Middle frontal gyrus (tissue), 1 donor: Measurements from ENCODE around the gene TGM3.
"Not testable (repeated sequence)": the region's sequence is repeated elsewhere in the genome, so short reads cannot be mapped to it uniquely, and the experiment has no call there.

Experiments used
- DNase-seq: peaks from one replicate; pipeline ENCODE4 v3.0.0-alpha.2; 2015; ENCODE audit warnings: low spot score; ENCODE audit errors: extremely low spot score

Gene TGM3, protein sequence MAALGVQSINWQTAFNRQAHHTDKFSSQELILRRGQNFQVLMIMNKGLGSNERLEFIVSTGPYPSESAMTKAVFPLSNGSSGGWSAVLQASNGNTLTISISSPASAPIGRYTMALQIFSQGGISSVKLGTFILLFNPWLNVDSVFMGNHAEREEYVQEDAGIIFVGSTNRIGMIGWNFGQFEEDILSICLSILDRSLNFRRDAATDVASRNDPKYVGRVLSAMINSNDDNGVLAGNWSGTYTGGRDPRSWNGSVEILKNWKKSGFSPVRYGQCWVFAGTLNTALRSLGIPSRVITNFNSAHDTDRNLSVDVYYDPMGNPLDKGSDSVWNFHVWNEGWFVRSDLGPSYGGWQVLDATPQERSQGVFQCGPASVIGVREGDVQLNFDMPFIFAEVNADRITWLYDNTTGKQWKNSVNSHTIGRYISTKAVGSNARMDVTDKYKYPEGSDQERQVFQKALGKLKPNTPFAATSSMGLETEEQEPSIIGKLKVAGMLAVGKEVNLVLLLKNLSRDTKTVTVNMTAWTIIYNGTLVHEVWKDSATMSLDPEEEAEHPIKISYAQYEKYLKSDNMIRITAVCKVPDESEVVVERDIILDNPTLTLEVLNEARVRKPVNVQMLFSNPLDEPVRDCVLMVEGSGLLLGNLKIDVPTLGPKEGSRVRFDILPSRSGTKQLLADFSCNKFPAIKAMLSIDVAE

DNA sequence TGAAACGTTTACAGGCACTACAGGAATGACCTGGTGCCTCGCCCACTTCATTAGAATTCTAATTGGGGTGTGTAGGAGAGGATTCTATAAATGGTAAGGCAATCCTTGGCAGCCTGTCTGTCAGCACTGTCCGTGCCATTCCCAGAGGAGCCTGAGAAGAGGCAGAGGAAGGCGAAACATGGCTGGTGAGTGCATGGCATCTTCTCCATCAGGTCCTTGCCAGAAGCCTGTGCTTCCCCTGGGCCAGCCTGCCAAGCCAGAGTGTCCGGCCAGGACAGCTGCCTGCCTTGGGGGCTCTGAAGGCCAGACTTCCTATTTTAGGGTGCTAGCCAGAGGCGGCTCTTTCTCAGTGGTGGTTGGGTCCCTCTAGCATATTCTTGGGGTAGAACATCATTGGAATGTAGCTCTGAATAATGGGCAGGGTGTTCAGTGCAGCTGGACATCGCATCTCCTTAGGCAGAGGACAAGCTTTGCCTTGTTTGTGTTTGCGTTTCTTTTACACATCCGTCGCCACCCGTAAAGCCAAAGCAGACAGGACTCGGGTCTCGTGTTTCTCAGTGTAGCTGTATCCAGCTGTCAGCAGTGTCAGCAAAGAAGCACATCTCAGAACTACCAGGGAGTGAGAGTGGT is at the start of gene TGM3:
Gene TGM3, plus strand, starts transcription at position 116 of the 630 bp plus-strand sequence. Its CDS starts 63 bp downstream, at position 179.
- no peak for DNase-seq

DNA sequence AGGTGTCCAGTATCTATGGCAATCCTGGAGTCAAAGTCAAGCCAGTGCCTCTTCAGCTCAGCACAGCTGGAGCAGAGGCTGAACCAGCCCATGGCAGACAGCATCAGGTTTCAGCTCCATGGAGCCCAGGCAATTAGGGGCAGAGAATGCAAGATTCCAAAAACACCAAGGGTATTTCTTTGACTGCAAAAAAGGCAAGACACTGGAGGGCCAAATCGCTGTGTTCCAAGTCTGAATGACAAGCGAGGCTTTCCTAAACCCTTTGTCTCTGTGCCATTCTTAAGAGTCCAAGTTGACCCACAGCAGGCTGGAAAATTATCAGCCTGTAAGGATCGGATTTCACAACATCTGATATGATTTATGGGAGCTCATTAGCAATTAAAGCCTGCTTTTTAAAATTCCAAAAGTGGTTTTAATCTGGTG is 49.7 kb upstream of the TGM3 start:
- DNase-seq = no peak

DNA sequence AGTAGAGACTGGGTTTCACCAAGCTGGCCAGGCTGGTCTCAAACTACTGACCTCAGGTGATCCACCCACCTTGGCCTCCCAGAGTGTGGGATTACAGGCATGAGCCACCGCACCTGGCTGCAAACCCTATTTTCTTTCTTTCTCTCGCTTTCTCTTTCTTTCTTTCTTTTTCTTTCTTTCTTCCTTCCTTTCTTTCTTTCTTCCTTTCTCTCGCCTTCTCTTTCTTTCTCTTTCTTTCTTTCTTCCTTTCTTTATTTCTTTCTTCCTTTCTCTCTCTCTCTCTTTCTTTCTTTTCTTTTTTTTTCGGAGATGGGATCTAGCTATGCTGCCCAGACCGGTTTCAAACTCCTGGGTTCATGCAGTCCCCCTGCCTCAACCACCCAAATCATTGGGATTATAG is 47.0 kb upstream of the TGM3 start:
- no peak for DNase-seq

DNA sequence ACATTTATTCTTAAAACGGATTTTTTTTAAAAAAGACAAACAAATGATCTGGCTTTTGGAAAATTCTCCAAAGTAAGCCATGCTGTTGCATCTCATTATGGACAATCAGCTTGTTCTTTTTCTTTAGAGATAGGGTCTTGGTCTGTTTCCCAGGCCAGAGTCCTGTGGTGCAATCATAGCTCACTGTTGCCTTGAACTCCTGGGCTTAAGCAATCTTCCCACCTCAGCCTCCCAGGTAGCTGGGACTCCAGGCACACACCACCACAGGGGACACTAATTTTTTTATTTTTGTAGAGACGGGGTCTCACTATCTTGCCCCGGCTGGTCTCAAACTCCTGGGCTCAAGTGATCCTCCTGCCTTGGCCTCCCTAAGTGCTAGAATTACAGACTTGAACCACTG is 45.9 kb upstream of the TGM3 start:
- no peak for DNase-seq

DNA sequence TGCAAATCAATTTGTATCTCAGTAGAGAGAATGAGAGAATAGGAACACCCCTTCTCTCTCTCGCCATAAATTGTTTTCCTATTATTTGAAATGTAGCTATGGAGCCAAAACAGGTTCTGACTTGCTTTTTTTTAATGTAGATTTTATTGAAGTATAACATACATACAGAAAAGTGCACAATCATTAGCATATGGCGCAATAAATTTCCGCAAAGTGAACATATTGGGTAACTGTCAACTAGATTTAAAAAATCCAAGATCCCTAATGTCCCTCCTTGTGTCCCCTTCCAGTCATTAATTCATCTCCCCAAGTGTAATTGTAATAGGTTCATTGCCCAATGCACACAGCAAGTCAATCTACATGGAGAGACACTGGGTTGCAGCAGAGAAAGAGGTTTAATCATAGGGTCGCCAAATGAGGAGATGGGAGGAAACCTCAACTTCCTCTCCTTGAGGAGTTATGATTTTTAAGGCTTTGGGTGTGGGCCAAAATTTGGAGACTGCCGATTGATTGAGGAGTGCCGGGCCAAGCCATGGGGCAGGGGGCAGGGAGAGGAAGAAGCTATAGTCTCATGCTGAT is 43.3 kb upstream of the TGM3 start:
- DNase-seq = no peak

DNA sequence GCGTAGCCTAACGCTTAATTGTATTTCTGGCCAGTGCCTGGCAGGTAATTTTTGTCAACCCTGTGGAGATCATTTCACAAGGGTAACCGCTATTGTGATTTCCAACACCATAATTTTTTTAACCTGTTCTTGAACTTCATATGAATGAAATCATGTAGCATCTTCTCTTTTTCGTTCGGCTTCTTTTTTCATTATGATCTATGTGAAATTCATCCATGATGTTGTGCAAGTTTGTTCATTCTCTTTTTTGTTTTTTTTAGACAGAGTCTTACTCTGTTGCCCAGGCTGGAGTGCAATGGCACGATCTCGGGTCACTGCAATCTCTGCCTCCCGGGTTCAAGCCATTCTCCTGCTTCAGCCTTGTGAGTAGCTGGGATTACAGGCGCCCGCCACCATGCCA is 42.5 kb upstream of the TGM3 start:
- DNase-seq = no peak

DNA sequence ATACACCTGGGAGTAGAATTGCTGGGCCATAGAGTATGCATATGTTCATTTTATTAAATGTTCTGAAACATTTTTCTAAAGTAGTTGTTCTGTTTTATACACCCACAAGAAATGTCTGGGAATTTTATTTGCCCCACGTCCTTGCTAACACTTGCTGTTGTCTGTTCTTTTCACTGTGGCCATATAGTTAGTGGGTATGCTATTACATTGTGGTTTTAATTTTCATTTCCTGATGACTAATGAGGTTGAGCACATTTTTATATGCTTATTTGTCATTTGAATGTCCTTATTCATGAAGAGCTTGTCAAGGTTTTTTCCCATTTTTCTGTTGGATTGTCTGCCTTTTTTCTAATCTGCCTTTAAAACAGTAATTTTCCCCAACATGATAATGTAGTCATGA is 41.5 kb upstream of the TGM3 start:
- no peak for DNase-seq

DNA sequence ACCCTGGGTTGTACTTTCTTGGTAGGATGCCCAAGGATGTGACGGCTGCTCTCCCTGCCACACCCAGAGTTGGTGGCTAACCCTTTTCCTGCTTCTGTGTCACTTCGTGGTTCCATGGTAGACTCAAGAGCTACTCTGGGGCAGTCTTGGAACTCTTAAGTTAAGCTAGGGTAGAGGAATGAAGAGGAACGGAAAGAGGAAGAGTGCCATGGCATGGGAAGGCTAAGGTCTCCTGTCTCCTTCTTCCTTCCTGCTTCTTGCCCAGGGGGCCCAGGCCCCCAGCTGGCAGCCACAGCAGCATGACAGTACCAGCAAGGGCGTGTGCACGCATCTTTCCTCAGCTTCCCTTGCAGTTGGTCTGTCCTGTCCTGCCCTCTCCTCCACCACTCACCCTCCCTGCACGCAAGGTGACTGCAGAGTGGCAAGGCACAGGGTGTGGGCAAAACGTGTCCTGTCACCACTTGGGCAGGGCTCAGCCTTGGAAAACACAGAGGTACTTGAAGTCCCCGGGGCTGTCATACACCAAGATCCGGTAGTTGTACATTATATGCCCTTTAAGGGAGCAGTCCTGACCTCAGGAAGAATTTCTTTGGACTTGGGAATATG is 39.8 kb upstream of the TGM3 start:
- DNase-seq = no peak

DNA sequence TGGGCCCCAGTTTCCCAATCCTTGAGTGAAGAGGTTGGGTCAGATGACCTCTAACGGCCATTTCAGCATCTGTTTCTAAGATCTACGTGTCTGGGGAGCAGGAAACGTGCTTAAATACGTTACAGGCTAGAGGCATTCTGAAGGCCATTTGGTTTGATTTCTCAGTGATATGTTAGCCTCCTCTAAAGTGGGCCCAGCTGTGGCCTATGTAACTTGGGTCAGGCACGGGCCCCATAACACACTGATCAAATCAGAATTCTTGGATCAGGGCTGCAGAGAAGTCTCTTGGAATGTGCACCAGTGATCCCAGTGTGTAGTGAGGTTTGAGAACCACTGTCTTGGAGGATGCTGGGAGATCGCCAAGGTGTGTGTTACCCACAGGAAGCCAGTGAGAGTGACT is 36.1 kb upstream of the TGM3 start:
- DNase-seq = no peak

DNA sequence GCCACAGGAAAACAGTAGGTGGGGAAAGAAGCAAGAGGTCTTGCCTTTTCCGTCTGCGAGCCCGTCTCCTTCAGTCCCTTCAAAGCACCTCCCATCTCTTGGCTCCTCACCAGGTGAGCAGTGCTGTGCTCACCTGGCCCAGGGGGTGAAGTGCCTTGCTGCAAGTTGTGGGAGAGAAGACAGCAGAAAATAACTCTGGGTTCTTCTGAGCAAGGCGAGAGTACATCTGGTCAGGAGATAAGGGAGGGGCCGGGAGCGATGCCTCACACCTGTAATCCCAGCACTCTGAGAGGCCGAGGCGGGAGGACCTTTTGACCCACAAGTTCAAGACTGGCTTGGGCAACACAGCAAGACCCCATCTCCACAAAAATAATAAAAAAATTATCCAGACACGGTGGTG is 35.6 kb upstream of the TGM3 start:
- no peak for DNase-seq

DNA sequence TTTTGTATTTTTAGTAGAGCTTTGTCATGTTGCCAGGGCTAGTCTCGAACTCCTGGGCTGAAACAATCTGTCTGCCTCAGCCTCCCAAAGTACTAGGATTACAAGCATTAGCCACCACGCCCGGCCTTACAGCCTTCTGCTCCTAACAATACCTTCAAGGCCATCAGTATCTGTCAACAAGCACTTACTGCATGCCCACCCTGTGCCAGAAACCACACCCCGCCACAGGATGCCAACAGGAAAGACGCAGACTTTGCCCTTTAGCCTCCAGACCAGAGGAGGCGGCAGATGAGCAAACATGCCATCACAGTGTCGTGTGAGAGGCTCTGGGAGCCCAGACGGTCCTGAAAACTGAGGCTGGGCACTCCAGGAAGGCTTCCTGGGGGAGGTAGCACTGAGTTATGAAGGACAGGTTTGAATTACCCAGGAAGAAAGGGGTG is 34.7 kb upstream of the TGM3 start:
- DNase-seq = no peak

DNA sequence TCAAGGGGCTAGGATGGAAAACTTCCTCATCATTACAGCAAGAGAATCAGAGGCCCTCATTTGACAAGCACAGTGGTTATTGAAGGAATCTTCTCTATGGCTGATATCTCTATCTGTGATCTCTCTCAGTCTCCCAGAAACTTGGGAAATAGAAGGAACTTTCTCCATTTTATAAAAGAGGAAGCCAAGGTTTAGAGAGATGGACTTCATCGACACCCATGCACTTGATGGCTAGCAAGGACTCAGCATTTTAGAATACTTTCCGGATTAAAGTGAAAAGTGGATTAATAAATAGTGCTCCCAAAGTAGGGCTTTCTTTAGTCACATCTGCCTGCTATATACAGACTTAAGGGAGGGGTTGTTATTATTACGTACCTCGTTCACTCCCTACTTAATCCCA is 34.2 kb upstream of the TGM3 start:
- no peak for DNase-seq

DNA sequence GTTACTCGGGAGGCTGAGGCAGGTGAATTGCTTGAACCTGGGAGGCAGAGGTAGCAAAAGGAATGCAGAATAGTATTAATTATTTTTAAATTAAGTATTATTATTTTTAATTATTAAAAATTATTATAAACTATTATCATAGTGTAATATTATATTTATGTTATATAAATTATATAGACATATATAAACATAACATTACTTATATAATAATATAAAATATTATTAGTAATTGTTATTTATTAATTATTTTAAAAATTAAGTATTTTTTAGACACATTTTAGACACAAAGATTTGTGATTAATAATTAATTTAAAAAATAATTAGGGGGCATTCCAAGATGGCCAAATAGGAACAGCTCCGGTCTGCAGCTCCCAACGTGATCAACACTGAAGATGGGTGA is 31.7 kb upstream of the TGM3 start:
- no peak for DNase-seq

DNA sequence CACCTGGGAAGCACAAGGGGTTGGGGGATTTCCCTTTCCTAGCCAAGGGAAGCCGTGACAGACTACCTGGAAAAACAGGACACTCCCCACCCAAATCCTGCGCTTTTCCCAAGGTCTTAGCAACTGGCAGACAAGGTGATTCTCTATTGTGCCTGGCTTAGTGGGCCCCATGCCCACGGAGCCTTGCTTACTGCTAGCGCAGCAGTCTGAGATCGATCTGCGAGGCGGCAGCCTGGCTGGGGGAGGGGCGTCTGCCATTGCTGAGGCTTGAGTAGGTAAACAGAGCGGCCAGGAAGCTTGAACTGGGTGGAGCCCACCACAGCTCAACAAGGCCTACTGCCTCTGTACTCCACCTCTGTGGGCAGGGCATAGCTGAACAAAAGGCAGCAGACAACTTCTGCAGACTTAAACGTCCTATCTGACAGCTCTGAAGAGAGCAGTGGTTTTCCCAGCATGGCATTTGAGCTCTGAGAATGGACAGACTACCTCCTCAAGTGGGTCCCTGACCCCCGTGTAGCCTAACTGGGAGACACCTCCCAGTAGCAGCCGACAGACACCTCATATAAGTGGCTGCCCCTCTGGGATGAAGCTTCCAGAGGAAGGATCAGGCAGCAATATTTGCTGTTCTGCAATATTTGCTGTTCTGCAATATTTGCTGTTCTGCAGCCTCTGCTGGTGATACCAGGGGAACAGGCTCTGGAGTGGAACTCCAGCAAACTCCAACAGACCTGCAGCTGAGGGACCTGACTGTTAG is 31.0 kb upstream of the TGM3 start:
- not testable (repeated sequence) for DNase-seq

DNA sequence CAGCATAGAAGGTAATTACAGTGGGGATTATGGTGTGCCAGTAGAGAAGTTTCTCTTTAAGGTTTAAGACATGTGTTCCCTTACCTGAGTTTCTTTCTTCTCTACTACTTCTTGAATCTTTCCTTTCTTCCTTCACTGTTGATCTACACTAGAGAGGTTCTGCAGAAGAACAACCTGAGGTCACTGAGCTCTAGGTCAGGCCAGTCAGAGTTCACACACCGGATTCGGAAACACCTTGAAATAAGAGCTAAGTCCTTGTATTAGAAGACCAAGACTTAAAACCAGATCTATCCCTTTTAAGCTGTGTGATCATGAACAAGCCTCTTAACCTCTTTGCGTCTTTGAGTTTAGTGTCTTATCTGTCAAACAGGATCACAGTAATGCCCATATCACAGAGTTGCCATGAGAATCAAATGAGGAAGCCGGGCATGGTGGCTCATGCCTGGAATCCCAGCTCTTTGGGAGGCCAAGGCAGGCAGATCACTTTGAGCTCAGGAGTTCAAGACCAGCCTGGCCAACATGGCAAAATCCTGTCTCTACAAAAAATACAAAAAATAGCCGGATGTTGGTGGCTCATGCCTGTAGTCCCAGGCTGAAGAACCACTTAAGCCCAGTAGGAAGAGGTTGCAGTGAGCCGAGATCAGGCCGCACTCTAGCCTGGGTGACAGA is 22.0 kb upstream of the TGM3 start:
- DNase-seq = no peak

DNA sequence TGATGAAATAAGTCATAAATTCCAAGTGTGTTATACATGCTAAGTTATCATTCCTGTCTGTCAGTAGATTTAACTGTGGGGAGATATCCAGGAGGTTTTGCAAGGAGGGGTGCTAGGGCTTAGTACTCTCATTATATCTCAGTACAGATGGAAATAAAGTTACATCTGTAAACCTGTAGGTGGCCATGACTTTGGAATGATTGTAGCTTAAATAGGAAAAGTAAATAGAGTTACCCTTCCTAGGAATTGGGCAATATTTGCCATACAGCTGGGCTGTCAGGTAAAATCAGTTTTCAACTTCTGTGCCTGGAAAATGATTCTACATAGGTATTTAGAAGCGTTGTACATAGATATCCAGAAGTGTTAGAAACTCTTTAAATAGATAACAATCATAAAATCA is 19.8 kb upstream of the TGM3 start:
- DNase-seq = no peak

DNA sequence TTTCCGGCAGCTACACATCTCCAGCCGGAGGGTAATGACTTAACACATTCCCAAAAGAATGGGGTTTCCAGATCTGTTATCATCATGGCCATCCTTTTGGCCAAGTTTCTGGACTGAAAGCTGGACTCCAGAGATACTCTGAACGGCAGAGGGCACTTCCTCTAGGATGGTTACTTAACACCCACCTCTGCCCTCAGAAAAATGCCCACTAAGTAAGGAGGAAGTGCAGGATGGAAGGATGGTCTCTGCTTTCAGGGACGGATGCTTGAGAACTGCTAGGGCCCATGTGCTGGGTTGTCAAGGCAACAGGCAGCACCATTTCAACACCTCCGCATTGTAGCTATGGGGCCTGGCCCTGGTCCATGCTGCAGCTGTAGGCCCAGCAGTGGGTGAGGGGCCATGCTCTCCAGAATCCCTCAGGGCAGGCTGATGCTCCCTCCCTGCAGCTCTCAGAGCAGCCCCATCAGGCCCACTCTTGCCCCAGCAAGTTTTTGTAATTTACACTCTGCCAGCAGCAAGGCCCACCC is 16.5 kb upstream of the TGM3 start:
- no peak for DNase-seq

DNA sequence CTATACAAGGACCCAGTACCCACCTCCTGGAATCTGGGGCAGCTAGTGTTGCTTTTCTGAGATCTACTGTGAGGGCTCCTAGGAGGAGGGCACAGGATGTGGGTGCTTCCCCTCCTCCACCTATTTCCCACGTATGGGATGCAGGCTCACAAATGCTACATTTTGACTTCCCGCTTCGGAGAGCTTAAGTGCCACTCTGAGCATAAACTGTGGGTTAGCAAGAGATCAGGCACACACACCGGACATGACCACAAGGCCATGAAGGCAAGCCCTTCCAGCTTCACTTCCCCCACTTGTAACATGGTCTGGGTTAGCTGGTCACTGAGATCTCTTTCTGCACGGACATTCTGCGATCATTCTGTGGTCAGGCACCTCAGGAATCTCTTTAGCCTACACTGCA is 15.7 kb upstream of the TGM3 start:
- DNase-seq = no peak

DNA sequence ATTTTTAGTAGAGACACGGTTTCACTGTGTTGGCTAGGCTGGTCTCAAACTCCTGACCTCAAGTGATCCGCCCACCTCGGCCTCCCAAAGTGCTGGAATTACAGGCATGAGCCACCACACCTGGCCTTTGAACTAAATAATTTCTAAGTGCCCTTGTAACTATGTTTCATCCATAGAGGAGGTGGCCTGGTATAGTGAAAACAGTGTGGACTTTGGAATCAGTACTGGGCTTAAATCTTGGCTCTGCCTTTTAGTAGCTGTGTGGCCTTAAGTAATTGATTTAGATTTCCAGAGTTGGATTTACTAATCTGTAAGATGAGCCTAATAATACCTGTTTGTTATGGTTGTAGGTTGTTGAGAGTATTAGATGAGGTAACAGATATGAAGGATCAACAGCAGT is 14.2 kb upstream of the TGM3 start:
- DNase-seq = no peak

DNA sequence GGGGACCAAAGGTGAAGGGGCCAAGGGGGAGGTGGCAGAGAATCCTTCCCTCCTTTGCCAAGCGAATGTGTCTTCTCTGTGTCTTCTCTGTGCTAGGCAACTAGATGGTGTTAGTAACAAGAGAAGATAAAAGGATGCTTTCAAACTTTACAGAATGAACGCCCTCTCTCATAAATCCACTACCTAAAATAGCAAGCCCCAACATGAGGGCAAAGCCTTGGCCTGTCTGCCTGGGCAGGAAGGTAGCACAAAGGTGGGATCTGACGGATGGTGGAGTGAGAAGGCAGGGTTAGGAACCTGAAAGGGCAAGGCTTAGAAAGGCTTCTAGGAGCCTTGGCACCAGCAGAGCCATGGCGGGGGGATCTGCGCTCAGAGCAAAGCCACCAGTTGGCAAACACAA is 13.6 kb upstream of the TGM3 start:
- DNase-seq = no peak
